SH-SY5Y (cell line): ENCODE results near the gene KLHL42.

Experiments
- GATA2 ChIP-seq: IDR thresholded peaks from 2 replicates; pipeline ENCODE4 v1.6.1; 2011; ENCODE audit warnings: mild to moderate bottlenecking, low read depth, low read length
- GATA3 ChIP-seq: IDR thresholded peaks from 2 replicates; pipeline ENCODE4 v1.6.1; 2011; ENCODE audit warnings: low read depth, mild to moderate bottlenecking, low read length, moderate library complexity

GRCh38 chr12:27797301-27798025 lies 17.4 kb downstream of the KLHL42 start:
- TF ChIP-seq GATA3 (no peak), GATA2 (no peak)
